GM12875 (cell line): ENCODE measurements around the gene IFNA16.
A peak's percentile ranks its signal among the peaks of the same experiment; 100 is the strongest.
"Not testable (repeated sequence)": the region's sequence is repeated elsewhere in the genome, so short reads cannot be mapped to it uniquely, and the experiment has no call there.

ENCODE experiments used
- H3K4me3 ChIP-seq: one replicate; pipeline ENCODE4 v1.5.1; 2011; ENCODE audit warnings: low read depth, low read length, control low read depth
- TF ChIP-seq, protein P1 (sequence below): IDR thresholded peaks from 2 replicates; pipeline ENCODE4 v1.5.1; 2011; ENCODE audit warnings: low read depth, mild to moderate bottlenecking, control low read depth, inconsistent platforms, low read length, moderate library complexity, borderline replicate concordance; ENCODE audit not compliant: insufficient read depth

IFNA16 gene

DNA sequence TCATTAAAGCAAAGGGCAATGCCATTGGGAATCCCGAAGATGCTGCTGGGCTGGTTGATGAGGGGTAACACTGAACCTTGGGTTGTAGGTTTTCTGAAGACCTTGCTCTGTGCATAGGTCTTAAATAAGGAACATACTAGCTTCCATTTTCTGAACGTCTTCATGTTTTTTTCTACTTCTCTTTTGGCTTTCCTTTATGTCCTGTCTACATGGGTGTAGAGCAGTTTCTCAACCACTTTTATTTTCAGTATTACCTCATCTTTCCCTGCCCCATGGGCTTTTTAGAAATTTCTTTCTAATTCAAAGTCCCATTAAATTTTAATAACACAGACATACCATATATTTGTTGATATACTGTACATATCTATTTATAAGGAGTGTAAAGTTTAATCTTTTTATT, 22.8 kb upstream of the IFNA16 start, which contains the start of gene IFNA14:
Gene IFNA14 (minus strand): TSS at position 95 of the 400 bp plus-strand sequence. CDS start 70 bp downstream, at position 25.
- TF ChIP-seq, protein P1, sequence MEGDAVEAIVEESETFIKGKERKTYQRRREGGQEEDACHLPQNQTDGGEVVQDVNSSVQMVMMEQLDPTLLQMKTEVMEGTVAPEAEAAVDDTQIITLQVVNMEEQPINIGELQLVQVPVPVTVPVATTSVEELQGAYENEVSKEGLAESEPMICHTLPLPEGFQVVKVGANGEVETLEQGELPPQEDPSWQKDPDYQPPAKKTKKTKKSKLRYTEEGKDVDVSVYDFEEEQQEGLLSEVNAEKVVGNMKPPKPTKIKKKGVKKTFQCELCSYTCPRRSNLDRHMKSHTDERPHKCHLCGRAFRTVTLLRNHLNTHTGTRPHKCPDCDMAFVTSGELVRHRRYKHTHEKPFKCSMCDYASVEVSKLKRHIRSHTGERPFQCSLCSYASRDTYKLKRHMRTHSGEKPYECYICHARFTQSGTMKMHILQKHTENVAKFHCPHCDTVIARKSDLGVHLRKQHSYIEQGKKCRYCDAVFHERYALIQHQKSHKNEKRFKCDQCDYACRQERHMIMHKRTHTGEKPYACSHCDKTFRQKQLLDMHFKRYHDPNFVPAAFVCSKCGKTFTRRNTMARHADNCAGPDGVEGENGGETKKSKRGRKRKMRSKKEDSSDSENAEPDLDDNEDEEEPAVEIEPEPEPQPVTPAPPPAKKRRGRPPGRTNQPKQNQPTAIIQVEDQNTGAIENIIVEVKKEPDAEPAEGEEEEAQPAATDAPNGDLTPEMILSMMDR = no peak
- H3K4me3 ChIP-seq = no peak within 1 kb of the TSS

DNA sequence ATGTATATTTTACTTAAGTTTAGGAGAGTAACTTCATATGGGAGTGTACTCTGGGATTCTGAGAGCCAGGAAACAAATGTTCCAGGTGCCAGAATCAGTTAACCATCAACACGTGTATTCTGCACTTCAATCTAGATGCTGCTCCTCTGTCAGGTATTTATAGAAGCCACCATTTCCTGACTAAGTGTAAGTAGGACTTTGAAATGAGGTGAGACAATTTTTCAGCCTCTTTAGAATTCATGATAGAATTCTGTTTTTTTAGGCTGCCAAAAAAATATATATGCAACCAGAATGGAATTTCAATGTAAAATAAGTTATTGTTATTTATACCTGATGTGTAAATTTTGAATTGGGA, 19.2 kb upstream of the IFNA16 start:
- not testable (repeated sequence) for H3K4me3 ChIP-seq

DNA sequence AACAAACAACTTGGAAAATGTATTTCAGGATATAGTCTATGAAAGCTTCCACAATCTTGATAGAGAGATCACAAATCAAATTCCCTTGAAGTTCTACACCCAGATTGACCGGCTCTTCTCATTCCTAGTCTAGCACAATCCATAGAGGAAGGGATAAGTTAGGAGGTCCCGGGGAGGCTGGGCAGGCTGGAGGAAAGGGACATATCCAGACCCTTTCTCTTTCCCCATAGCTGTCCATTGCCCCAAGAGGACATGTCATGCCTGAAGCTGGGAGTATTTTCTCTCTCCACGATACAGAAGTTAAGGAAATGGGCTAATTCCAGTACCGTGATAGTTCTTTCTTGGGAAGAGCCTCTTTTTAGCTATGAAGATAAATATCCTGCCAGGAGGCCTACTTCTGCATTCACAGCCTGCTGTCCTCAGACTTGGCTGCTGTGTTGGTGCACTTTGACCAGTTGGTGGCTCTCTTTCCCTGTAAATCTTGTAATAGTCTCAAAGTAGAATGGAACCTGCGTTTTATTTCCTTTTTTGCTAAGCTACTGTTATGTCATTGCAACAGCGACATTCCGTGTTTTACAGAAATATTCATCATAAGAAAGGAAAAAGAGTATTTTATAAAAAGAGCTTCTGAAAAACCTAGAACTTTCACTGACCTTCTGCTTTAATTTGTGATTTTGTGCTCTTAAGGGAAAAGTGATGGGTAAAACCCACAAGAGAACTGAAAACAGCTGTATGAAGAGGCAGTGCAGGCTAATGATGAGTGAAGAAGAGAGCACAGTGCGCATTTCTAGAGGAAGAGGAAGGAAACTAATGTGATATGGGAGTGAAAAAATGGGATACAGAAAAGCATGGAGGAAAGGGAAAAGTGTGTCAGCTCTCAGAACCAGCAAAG, 18.6 kb upstream of the IFNA16 start:
- TF ChIP-seq, protein P1 = peak; percentile 63
- not testable (repeated sequence) for H3K4me3 ChIP-seq

DNA sequence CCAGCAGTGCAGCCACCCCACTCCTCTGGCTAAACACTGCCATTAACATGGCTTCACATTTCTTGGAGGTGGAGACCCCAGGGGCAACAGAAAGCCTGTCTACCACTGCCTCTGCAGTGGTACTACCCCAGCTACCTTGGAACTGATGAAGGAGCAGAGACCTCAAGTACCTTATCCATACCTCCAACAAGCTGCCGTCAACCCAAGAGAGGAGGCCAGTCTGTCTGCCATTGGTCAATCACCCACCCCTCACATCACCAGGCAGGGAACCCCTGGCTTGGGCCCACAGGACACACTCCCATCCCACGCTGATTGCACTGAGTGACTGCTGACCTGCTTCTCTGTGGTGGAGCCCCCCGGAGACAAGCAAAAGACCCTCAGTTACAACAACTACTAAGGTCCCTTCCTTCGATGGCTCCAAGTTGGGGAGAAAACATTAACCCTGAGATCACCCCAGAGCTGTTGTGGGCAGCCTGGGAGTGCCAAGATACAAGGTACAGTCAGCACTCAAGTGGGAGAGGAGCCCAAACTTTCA, 17.1 kb upstream of the IFNA16 start:
- TF ChIP-seq, protein P1 = no peak

DNA sequence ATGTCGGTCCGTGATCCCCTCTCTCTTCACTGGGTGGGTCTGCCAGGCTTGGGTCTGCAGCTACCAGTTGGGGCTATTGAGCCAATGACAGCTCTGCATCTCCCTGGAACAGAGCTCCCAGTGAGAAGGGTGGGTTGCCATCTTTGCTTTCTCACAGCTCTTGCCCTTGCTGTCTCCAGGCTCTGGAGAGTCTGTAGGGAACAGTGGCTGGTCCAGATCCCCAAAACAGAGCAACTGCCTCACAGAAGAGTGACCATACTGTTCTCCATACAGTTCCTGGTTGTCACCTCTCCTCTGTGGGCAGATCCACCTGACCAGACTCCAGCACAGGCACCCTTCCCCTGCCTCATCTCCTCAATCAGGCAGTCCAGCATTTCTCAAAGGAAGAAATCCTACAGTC, 16.1 kb upstream of the IFNA16 start:
- TF ChIP-seq, protein P1 = no peak

More for the DNA sequence above, 17.1 kb upstream of the IFNA16 start:
- no peak overlapping the region for H3K4me3 ChIP-seq

DNA sequence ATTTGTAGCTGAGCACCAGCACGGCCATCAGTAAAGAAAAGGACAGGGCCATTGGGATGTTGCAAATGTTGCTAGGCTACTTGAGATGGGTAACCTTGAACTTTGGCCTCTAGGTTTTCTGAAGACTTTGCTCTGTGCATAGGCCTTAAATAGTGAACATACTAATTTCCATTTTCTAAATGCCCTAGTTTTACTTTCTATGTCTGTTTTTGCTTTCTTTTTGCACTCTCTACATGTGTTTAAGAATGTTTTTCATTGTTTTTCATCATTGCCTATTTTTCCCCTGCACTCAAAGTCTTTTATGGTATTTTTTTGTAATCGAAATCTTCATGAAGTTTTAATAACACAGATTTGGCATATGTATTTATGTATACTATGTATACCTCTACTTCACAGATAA, 11.0 kb upstream of the IFNA16 start, which contains the start of gene IFNA17:
Gene IFNA17 (minus strand): TSS at position 101 of the 400 bp plus-strand sequence. CDS start 49 bp downstream, at position 52.
- H3K4me3 ChIP-seq = no peak within 1 kb of the TSS
- TF ChIP-seq, protein P1 = no peak

More for the DNA sequence above, 16.1 kb upstream of the IFNA16 start:
- no peak overlapping the region for H3K4me3 ChIP-seq

DNA sequence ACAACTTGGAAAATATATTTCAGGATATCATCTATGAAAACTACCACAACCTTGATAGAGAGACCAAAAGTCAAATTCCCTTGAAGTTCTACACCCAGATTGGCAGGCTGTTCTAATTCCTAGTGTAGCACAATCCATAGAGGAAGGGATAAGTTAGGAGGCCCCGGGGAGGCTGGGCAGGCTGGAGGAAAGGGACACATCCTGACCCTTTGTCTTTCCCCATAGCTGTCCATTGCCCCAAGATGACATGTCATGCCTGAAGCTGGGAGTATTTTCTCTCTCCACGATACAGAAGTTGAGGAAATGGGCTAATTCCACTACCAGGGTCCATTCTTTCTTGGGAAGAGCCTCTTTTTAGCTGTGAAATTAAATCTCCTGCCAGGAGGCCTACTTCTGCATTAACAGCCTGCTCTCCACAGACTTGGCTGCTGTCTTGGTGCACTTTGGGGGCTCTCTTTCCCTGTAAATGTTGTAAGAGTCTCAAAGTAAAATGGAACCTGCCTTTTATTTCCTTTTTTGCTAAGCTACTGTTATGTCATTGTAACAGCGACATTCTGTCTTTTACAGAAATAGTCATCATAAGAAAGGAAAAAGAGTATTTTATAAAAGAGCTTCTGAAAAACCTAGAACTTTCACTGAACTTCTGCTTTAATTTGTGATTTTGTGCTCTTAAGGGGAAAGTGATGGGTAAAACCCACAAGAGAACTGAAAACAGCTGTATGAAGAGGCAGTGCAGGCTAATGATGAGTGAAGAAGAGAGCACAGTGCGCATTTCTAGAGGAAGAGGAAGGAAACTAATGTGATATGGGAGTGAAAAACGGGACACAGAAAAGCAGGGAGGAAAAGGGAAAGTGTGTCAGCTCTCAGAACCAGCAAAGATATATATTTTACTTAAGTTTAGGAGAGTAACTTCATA, 3.4 kb downstream of the IFNA16 start:
- H3K4me3 ChIP-seq = not testable (repeated sequence)
- TF ChIP-seq, protein P1 = peak; percentile 45

DNA sequence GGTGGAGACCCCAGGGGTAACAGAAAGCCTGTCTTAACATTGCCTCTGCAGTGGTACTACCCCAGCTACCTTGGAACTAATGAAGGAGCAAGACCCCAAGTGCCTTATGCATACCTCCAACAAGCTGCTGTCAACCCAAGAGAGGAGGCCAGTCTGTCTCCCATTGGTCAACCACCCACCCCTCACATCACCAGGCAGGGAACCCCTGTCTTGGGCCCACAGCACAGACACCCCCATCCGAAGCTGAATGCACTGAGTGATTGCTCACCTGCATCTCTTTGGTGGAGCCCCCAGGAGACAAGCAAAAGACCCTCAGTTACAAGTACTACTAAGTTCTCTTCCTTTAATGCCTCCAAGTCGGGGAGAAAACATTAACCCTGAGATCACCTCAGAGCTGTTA, 5.0 kb downstream of the IFNA16 start:
- H3K4me3 ChIP-seq = not testable (repeated sequence)

DNA sequence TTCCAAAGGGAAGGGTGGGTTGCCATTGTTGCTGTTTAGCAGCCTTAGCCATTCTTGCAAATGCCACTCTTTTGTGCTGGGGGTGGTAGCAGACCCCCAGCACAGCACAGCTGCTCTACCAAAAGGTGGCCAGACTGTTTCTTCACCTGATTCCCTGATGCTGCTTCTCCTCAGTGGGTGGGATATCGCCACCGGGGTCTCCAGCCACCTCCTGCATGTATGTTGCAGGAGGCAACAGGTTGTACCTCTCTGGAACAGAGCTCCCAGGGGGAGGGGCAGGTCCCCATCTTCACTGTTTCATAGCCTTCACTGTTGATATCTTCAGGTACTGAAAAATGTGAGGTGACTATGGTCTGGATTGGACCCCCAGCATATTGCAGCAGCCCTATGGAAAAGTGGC, 6.3 kb downstream of the IFNA16 start:
- H3K4me3 ChIP-seq = not testable (repeated sequence)
